ENCODE results near the gene ROBO1. TPM values are rescaled to one million over a fixed set of nuclear protein-coding genes. Genes with fewer than 3 reads are reported as not detected.

The ROBO1 gene
- total and polyA plus RNA-seq, 2 donors from 2014 or later, result 2.1 to 22.1 TPM

DNA sequence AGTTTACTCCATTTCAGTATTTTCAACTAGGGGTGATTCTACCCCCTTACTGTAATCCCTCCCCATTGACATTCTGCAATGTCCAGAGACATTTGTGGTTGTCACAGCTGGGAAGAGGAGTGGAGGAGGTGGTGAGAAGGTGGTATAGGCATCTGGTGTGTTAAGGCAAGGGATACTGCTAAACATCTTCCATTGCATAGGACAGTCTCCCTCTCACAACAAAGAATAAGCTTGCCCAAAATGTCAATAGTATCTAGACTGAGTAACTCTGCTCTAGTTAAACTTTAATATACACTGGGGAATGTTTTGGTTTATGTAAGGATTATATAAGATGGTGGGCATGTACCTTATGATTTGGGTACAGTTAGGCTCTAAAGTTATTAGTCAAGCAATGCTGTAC lies 737.6 kb downstream of the ROBO1 start:
- intact Hi-C loops (cut with DNase I), result loop anchor here (5.0 kb wide), 1 partner anchor 368 kb away; no protein-coding TSS in a partner anchor
- H3K4me3 ChIP-seq (ENCODE audit: low read length in 3 of 3), result no peak overlapping the region
- no peak overlapping the region for H3K27ac ChIP-seq (ENCODE audit: low read depth in 2 of 2, low read length in 2 of 2)
- H3K36me3 ChIP-seq (ENCODE audit: control insufficient read depth in 2 of 3, insufficient read depth in 3 of 3, low read length in 3 of 3), result no peaks in the 10 kb centered on the region
- no peaks in the 10 kb centered on the region for H3K9me3 ChIP-seq (ENCODE audit: control insufficient read depth in 2 of 3, insufficient read depth in 1 of 3, low read length in 3 of 3)
- TF ChIP-seq, protein P1, sequence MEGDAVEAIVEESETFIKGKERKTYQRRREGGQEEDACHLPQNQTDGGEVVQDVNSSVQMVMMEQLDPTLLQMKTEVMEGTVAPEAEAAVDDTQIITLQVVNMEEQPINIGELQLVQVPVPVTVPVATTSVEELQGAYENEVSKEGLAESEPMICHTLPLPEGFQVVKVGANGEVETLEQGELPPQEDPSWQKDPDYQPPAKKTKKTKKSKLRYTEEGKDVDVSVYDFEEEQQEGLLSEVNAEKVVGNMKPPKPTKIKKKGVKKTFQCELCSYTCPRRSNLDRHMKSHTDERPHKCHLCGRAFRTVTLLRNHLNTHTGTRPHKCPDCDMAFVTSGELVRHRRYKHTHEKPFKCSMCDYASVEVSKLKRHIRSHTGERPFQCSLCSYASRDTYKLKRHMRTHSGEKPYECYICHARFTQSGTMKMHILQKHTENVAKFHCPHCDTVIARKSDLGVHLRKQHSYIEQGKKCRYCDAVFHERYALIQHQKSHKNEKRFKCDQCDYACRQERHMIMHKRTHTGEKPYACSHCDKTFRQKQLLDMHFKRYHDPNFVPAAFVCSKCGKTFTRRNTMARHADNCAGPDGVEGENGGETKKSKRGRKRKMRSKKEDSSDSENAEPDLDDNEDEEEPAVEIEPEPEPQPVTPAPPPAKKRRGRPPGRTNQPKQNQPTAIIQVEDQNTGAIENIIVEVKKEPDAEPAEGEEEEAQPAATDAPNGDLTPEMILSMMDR (IDR thresholded peaks at IDR 0.05; ENCODE audit: borderline replicate concordance, extremely low read depth, insufficient read depth), result no peak
- H3K9ac ChIP-seq (ENCODE audit: low read length in 3 of 3), result no peak overlapping the region
- no peak for DNase-seq
- no peaks in the 10 kb centered on the region for H3K27me3 ChIP-seq (ENCODE audit: control insufficient read depth, insufficient read depth, low read length)
- H3K4me1 ChIP-seq (ENCODE audit: control insufficient read depth in 2 of 3, insufficient read depth in 2 of 3, low read depth in 1 of 3, low read length in 3 of 3), result no peaks in the 10 kb centered on the region
- FAIRE-seq, result no peak

DNA sequence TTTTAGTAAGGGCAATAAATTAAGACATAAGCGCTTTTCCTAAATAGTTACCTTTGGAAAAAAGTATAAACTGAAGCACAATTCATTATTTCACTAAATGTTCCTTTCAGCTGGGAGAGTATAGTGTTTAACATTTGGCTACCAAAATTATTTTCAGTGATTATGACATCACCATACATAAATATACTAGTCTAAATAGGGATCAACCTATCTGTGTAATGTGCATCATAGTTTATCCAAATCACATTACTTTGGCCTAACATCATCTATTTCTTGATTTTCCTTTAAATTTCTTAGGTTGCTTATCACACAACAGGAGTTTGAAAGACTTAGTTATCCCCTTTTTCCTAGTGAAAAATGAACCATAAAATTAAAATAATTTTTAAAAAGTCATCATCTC lies 738.9 kb downstream of the ROBO1 start:
- Histone ChIP-seq H3K36me3 (ENCODE audit: control insufficient read depth in 2 of 3, insufficient read depth in 3 of 3, low read length in 3 of 3) (no peaks in the 10 kb centered on the region), H3K4me1 (ENCODE audit: control insufficient read depth in 2 of 3, insufficient read depth in 2 of 3, low read depth in 1 of 3, low read length in 3 of 3) (no peaks in the 10 kb centered on the region), H3K9me3 (ENCODE audit: control insufficient read depth in 2 of 3, insufficient read depth in 1 of 3, low read length in 3 of 3) (no peaks in the 10 kb centered on the region), H3K27ac (ENCODE audit: low read depth in 2 of 2, low read length in 2 of 2) (no peak overlapping the region), H3K9ac (ENCODE audit: low read length in 3 of 3) (no peak overlapping the region), H3K4me3 (ENCODE audit: low read length in 3 of 3) (no peak overlapping the region), H3K27me3 (ENCODE audit: control insufficient read depth, insufficient read depth, low read length) (no peaks in the 10 kb centered on the region)
- no peak for FAIRE-seq
- intact Hi-C loops (cut with DNase I), result no loop called here
- TF ChIP-seq, protein P1 (IDR thresholded peaks at IDR 0.05; ENCODE audit: borderline replicate concordance, extremely low read depth, insufficient read depth), result no peak
- no peak for DNase-seq

DNA sequence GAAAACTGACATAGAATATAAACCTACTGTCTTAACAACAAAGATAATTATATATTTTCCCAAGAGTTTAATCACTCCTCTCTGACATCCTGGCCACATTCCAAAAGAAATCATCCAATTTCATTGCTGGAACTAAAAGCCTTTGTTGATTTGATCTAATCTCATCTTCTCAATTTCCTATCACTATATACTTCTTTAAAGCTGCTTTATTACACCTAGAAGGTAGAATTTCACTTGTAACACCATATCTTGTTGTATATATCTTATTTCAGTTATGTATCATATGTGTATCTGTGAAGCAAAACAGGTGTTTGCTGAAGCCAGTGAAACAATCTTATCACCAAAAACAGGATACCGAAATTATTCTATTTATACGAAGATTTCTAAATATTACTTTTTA lies 740.2 kb downstream of the ROBO1 start:
- TF ChIP-seq, protein P1 (IDR thresholded peaks at IDR 0.05; ENCODE audit: borderline replicate concordance, extremely low read depth, insufficient read depth), result no peak
- Histone ChIP-seq H3K9ac (ENCODE audit: low read length in 3 of 3) (no peak overlapping the region), H3K4me3 (ENCODE audit: low read length in 3 of 3) (no peak overlapping the region), H3K27me3 (ENCODE audit: control insufficient read depth, insufficient read depth, low read length) (no peaks in the 10 kb centered on the region), H3K9me3 (ENCODE audit: control insufficient read depth in 2 of 3, insufficient read depth in 1 of 3, low read length in 3 of 3) (no peaks in the 10 kb centered on the region), H3K36me3 (ENCODE audit: control insufficient read depth in 2 of 3, insufficient read depth in 3 of 3, low read length in 3 of 3) (no peaks in the 10 kb centered on the region), H3K4me1 (ENCODE audit: control insufficient read depth in 2 of 3, insufficient read depth in 2 of 3, low read depth in 1 of 3, low read length in 3 of 3) (no peaks in the 10 kb centered on the region), H3K27ac (ENCODE audit: low read depth in 2 of 2, low read length in 2 of 2) (no peak overlapping the region)
- DNase-seq (no peak), FAIRE-seq (no peak)
- intact Hi-C loops (cut with DNase I), result no loop called here

DNA sequence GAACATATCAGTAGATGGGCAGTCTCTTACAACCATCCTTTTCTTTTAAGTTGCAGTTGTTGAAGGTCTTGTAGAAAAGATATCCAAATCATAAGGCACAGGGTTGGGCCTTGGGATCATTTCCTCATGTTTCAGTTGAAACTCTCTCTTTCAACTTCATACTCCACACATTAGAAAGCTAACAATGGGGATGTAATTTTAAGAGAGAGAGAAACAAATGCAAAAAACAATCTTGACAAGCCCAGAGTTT lies 747.9 kb downstream of the ROBO1 start:
- peaks cover 0 to 2% (median 0%) of the 10 kb centered on the region in 3 donors for H3K4me1 ChIP-seq (ENCODE audit: control insufficient read depth in 2 of 3, insufficient read depth in 2 of 3, low read depth in 1 of 3, low read length in 3 of 3)
- peak overlapping the region in 1 of 3 donors; percentile 80 for H3K4me3 ChIP-seq (ENCODE audit: low read length in 3 of 3)
- intact Hi-C loops (cut with DNase I), result no loop called here
- TF ChIP-seq, protein P1 (IDR thresholded peaks at IDR 0.05; ENCODE audit: borderline replicate concordance, extremely low read depth, insufficient read depth), result no peak
- FAIRE-seq (no peak), DNase-seq (no peak)
- H3K27ac ChIP-seq (ENCODE audit: low read depth in 2 of 2, low read length in 2 of 2), result no peak overlapping the region
- no peaks in the 10 kb centered on the region for H3K9me3 ChIP-seq (ENCODE audit: control insufficient read depth in 2 of 3, insufficient read depth in 1 of 3, low read length in 3 of 3)
- no peaks in the 10 kb centered on the region for H3K36me3 ChIP-seq (ENCODE audit: control insufficient read depth in 2 of 3, insufficient read depth in 3 of 3, low read length in 3 of 3)
- no peaks in the 10 kb centered on the region for H3K27me3 ChIP-seq (ENCODE audit: control insufficient read depth, insufficient read depth, low read length)
- H3K9ac ChIP-seq (ENCODE audit: low read length in 3 of 3), result no peak overlapping the region

Measured in kidney (tissue), 14 donors.